HL-60/S4 treated with phorbol 12-myristate 13-acetate at 8.2 ng/mL for 4 days and 3 days (cell line): ENCODE measurements around the gene SCGB1A1.

Experiments
- in situ Hi-C: fragments of 300-500 bp; cut with MboI; formaldehyde crosslinking; loops from 2 replicates; pipeline ENCODE4 v1.15.0; 2022; ENCODE audit warnings: low sequenced_read_pairs

Gene SCGB1A1

GRCh38 chr11:62418733-62419132, at the start of gene SCGB1A1:
Gene SCGB1A1 (plus strand): TSS chr11:62419033. CDS start chr11:62419096, 63 bp downstream.
- in situ Hi-C loops: no loop called here

- in situ Hi-C loops: no loop called here
Observed at GRCh38 chr11:62370743-62371440, 47.9 kb upstream of the SCGB1A1 start.

- in situ Hi-C loops: no loop called here
Observed at GRCh38 chr11:62372871-62373270, 46.0 kb upstream of the SCGB1A1 start.

GRCh38 chr11:62373464-62374119, 45.2 kb upstream of the SCGB1A1 start:
- in situ Hi-C loops: no loop called here

- in situ Hi-C loops: loop anchor here (25.0 kb wide), 1 partner anchor 488 kb away; no protein-coding TSS in a partner anchor
Observed at GRCh38 chr11:62374801-62375200, 44.0 kb upstream of the SCGB1A1 start.

GRCh38 chr11:62378459-62379063, 40.3 kb upstream of the SCGB1A1 start:
- in situ Hi-C loops: loop anchor here (25.0 kb wide), 1 partner anchor 484 kb away; no protein-coding TSS in a partner anchor

- in situ Hi-C loops: loop anchor here (25.0 kb wide), 1 partner anchor 483 kb away; no protein-coding TSS in a partner anchor
Observed at GRCh38 chr11:62379586-62379985, 39.2 kb upstream of the SCGB1A1 start.

GRCh38 chr11:62380821-62381245, 38.0 kb upstream of the SCGB1A1 start:
- in situ Hi-C loops: loop anchor here (25.0 kb wide), 1 partner anchor 481 kb away; no protein-coding TSS in a partner anchor

GRCh38 chr11:62383822-62384221, 35.0 kb upstream of the SCGB1A1 start:
- in situ Hi-C loops: loop anchor here (25.0 kb wide), 1 partner anchor 478 kb away; no protein-coding TSS in a partner anchor

- in situ Hi-C loops: loop anchor here (25.0 kb wide), 1 partner anchor 476 kb away; no protein-coding TSS in a partner anchor
Observed at GRCh38 chr11:62386083-62386482, 32.8 kb upstream of the SCGB1A1 start.

- in situ Hi-C loops: loop anchor here (25.0 kb wide), 1 partner anchor 475 kb away; no protein-coding TSS in a partner anchor
Observed at GRCh38 chr11:62387381-62387780, 31.5 kb upstream of the SCGB1A1 start.

- in situ Hi-C loops: loop anchor here (25.0 kb wide), 1 partner anchor 473 kb away; no protein-coding TSS in a partner anchor
Observed at GRCh38 chr11:62388999-62389398, 29.8 kb upstream of the SCGB1A1 start.

- in situ Hi-C loops: loop anchor here (10.0 to 25.0 kb wide), 2 partner anchors 175 to 472 kb away; no protein-coding TSS in a partner anchor
Observed at GRCh38 chr11:62390237-62390636, 28.6 kb upstream of the SCGB1A1 start.

- in situ Hi-C loops: loop anchor here (10.0 to 25.0 kb wide), 2 partner anchors 174 to 472 kb away; no protein-coding TSS in a partner anchor
Observed at GRCh38 chr11:62390722-62391121, 28.1 kb upstream of the SCGB1A1 start.

- in situ Hi-C loops: loop anchor here (10.0 to 25.0 kb wide), 2 partner anchors 173 to 470 kb away; no protein-coding TSS in a partner anchor
Observed at GRCh38 chr11:62391642-62392425, 27.0 kb upstream of the SCGB1A1 start.

GRCh38 chr11:62392506-62392905, 26.3 kb upstream of the SCGB1A1 start:
- in situ Hi-C loops: loop anchor here (10.0 to 25.0 kb wide), 2 partner anchors 172 to 470 kb away; no protein-coding TSS in a partner anchor

- in situ Hi-C loops: loop anchor here (10.0 to 25.0 kb wide), 2 partner anchors 172 to 469 kb away; no protein-coding TSS in a partner anchor
Observed at GRCh38 chr11:62393061-62393611, 25.7 kb upstream of the SCGB1A1 start.

- in situ Hi-C loops: loop anchor here (10.0 to 25.0 kb wide), 2 partner anchors 171 to 469 kb away; no protein-coding TSS in a partner anchor
Observed at GRCh38 chr11:62393735-62394134, 25.1 kb upstream of the SCGB1A1 start.

- in situ Hi-C loops: loop anchor here (10.0 to 25.0 kb wide), 2 partner anchors 170 to 467 kb away; no protein-coding TSS in a partner anchor
Observed at GRCh38 chr11:62394825-62395538, 23.9 kb upstream of the SCGB1A1 start.
